AG08396 (cell line): ENCODE measurements around the gene GPATCH4.

ENCODE experiments used
- DNase-seq: peaks from one replicate; pipeline ENCODE4 v3.0.0; 2012; ENCODE audit warnings: low spot score, mixed read lengths

The GPATCH4 gene

GRCh38 chr1:156547434-156547833, 53.8 kb downstream of the GPATCH4 start:
- no peak for DNase-seq

GRCh38 chr1:156546267-156546666, 55.0 kb downstream of the GPATCH4 start:
- DNase-seq, result no peak

GRCh38 chr1:156544592-156545102, 56.6 kb downstream of the GPATCH4 start:
- DNase-seq, result no peak
